HS-27A (cell line): ENCODE results near the gene GAL3ST1.
"Not testable (repeated sequence)": the region's sequence is repeated elsewhere in the genome, so short reads cannot be mapped to it uniquely, and the experiment has no call there.

Experiments used
- DNase-seq: peaks from one replicate; pipeline ENCODE4 v3.0.0-alpha.2; 2012; ENCODE audit warnings: low read depth, missing footprints

The GAL3ST1 gene

DNA sequence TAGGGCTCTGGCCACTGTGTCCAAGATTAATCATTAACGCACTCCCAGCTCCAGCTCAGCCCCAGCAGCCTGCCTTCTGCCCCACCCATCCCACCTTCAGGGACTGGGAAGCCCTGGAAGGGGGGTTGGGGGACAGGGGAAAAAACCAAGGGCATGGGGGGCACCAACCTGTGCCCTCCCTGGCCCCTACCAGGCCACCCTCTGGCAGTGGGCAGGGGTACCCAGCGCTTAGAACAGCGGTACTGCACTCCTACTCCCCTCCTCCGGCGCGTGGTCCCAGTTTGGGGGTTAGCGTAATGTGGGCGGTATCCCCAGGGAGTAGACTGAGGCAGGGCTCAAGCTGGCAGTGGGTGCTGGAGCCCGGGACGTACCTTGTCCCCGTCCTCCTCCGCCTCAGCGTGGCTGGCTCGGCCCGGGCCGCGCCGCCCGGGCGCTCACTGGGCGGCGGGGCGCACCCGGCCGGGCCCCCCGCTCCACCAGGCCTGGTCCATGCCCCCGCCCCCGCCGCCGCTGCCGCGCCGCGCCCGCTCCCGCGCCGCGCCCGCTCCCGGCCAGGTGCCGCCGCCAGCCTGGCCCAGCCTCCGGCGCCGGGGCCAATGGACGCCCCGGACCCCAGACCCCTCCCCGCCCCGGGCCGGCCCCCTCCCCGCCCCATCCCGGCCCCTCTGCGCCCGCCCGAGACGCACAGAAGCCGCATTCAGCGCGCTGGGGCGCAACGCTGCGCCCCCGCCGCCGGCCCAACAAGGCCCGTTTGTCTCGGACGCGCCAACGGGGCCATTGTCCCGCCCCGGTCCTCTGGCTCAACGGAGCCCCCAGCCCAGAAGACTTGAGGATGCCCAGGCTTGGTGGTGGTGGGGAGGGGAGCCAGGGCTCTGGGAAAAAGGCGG is at the start of gene GAL3ST1:
GAL3ST1 (minus strand) TSS at position 571 of the 887 bp plus-strand sequence. CDS start 17,273 bp downstream, outside the sequence.
- no peak for DNase-seq

DNA sequence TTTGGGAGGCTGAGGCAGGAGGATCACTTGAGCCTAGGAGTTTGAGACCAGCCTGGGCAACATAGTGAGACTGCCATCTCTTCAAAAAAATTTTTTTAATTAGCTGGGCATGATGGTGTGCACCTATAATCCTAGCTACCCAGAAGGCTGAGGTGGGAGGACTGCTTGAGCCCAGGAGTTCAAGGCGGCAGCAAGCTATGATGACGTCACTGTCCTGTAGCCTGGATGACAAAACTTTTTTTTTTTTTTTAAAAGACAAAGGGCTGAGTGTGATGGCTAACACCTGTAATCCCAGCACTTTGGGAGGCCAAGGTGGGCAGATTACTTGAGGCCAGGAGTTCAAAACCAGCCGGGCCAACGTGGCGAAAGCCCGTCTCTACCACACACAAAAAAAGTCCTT is 45.4 kb upstream of the GAL3ST1 start:
- DNase-seq, result not testable (repeated sequence)

DNA sequence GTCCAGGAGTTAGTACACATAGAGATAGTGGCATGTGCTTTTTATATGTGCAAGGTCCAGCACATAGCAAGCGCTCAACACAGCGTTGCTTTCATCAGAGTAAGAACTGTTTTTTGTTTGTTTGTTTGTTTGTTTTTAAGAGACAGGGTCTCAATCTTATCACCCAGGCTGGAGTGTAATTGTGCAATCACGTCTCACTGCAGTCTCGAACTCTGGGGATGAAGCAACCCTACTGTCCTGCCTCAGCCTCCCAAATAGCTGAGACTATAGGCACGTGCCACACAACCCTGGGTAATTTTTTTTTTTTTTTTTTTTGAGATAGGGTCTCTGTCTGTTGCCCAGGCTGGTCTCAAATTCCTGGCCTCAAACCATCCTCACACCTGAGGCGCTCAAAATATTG is 43.4 kb upstream of the GAL3ST1 start:
- DNase-seq, result no peak

- no peak for DNase-seq
Measured at GRCh38 chr22:30615543-30615954, 41.1 kb upstream of the GAL3ST1 start.

- no peak for DNase-seq
Measured at GRCh38 chr22:30614879-30615278, 40.4 kb upstream of the GAL3ST1 start.

GRCh38 chr22:30614268-30614667 is 39.8 kb upstream of the GAL3ST1 start:
- no peak for DNase-seq

DNA sequence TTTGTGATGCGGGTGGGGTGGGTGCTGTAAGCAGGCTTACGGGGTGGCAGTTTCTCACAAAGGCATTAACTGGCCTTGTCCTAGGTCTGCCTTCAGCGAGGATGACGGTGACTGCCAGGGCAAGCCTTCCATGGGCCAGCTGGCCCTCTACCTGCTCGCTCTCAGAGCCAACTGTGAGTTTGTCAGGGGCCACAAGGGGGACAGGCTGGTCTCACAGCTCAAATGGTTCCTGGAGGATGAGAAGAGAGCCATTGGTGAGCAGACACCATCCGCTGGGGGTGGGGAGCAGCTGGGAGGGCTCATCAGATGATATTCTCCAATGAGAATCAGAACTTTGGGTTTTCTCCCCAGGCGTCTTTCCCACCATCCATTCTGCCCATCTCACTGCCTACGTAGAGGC is 38.3 kb upstream of the GAL3ST1 start:
- no peak for DNase-seq

GRCh38 chr22:30611197-30611596 is 36.7 kb upstream of the GAL3ST1 start:
- DNase-seq, result no peak

DNA sequence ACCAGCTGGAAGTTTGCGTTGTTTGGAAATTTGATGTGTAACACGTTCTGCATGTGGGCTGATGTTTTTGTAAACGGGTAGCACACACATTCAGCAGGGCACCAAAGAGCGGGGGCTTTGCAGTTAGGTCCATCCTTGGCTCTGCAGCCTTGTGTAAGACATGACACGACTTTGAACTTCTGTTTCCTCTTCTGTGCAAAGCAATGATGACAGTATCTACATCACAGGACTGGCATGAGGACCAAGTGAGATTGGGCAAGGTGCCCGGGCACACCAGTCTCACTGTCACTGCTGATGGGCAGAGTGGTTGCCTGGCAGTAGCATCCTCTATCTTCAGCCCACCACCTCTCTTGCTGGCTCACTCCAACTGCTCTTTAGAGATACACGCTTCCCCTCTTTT is 35.8 kb upstream of the GAL3ST1 start:
- DNase-seq, result no peak

DNA sequence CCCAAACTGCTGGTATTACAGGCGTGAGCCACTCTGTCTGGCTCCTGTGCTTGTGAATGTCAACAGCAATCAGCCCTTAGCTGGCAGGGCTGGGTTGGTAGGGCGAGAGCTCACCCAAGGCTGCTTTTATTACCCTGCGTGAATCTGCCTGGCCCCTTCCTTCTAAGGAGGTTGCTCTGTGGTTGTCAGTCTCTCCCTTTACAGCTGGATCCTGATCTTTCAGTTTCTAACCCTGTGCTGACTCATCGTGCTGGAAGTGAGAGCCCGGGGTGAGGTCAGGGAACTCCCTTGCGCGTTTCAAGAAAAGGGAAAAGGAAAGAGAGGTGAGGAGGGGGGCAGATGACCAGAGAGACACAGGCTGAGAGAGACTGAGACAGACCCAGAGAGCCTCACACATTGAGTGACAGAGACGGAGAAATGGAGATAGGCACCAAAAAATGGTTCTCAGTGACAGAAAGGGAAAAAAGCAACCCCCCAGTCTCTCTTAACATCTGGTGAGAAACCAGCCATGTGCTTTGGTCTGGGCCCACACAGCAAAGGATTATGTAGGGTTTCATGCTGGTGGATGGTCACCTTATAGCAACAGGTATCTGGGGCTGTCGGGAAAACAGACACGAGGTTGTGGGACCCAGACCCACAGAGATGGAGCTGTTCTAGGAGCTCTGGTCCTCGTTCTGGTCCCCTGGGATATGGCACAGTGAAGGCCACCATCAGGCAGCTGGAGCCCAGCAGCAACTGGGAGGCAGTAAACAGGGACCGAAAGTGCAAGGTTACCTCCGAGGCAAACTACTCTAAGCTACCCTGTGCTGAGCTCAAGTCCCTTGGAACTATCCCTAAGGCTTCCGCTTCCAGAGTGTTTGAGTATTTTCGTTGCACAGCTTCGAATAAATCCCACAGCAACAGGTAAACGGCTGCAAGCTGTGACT is 35.1 kb upstream of the GAL3ST1 start:
- no peak for DNase-seq

DNA sequence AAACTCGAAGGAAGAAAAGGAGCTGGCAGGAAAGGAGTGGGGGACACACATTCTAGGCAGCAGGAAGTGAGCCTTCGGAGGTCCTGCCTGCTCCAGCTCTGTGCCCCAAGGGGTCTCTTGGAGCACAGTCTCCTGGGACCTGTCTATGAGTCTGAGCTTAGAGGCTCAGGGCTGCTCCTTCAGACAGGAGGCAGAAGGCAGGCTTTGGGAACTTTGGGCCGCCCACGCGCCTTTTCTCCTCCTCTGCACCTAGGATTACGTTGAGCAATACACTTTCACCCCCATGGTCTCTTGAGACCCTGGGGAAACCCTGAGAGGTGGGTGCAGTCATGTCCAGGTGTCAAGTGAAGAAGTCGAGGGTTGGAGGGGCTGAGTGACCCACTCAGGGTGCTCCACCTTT is 33.5 kb upstream of the GAL3ST1 start:
- DNase-seq, result no peak

- DNase-seq, result no peak
Measured at GRCh38 chr22:30607300-30607930, 33.0 kb upstream of the GAL3ST1 start.

- DNase-seq, result no peak
Measured at GRCh38 chr22:30606455-30607299, 32.2 kb upstream of the GAL3ST1 start, which contains the start of gene TCN2. Gene TCN2, plus strand, starts transcription at chr22:30607174. Its CDS starts 158 bp downstream, at chr22:30607332.

- no peak for DNase-seq
Measured at GRCh38 chr22:30605449-30606110, 31.1 kb upstream of the GAL3ST1 start.

DNA sequence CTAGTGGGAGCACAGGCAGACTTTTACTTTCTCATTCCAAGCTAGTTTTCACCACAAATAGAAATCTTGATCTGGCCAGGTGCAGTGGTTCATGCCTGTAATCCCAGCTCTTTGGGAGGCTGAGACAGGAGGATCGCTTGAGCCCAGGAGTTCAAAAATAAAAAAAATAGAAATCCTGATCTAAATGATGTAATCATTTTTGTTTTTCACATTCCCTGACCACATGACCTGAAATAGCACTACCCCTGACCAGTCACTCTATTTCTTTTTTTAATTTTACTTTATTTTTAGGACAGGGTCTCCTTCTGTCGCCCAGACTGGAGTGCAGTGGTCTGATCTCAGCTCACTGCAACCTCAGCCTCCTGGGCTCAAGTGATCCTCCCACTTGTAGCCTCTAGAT is 30.3 kb upstream of the GAL3ST1 start:
- no peak for DNase-seq

DNA sequence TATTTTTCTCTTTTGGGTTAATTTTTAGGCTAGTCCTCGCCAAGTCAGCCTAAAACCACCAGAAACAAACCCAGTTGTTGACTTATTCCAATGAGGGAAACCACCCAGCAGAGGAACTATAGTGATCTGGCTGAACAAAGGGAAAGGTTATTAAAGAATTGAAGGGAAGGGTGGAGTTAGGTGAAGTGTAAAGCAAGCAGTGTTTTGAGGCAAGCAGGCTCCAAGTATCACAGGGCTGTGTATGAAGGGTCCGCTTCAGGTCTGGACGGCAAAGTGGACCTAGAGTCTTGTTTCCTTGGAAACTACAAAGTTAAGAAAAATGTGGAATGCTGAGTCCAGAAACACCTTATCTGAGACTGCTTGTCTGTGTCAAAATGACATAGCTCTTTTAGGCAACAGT is 29.3 kb upstream of the GAL3ST1 start:
- no peak for DNase-seq

GRCh38 chr22:30602049-30602448 is 27.6 kb upstream of the GAL3ST1 start:
- DNase-seq, result no peak

DNA sequence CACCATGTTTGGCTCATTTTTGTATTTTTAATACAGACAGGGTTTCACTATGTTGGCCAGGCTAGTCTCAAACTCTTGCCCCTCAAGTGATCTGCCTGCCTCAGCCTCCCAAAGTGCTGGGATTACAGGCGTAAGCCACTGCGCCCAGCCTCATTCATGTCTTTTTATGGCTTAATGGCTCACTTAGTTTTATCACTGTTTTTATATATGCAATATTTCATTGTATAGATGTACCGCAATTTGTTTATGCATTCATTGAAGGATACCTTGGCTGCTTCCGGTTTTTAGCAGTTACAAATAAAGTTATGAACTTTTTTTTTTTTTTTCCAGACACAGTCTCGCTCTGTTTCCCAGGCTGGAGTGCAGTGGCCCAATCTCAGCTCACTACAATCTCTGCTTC is 27.0 kb upstream of the GAL3ST1 start:
- DNase-seq, result no peak

DNA sequence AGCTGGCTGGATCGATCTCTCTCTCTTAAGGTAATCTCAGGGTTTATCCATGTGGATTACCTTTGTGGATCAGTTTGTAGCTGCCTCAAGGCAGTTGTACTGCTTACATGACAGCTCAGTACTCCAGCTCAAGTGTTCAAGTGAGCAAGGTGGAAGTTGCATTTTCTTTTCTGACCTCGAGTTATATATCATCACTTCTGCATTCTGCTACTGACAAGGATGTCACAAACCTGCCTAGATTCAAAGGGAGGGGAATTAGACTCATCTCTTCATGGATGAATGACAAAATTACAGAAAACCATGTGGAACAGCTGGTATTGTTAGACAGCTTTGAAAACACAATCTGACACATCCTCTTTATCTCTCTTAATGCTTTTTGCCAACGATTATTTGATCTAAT is 26.5 kb upstream of the GAL3ST1 start:
- no peak for DNase-seq

DNA sequence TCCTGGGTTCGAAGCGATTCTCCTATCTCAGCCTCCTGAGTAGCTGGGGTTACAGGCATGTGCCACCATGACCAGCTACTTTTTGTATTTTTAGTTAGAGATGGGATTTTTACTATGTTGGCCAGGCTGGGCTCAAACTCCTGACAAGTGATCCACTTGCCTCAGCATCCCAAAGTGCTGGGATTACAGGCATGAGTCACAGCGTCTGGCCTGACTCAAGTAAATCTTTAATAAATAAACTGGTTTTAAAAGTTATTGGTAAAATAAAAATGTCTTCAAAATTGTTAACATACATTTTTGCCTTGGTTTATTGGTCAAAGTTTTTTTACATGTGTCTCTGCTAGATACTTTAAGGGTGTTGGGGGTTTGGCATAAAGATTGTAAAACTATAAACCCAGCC is 24.5 kb upstream of the GAL3ST1 start:
- no peak for DNase-seq

DNA sequence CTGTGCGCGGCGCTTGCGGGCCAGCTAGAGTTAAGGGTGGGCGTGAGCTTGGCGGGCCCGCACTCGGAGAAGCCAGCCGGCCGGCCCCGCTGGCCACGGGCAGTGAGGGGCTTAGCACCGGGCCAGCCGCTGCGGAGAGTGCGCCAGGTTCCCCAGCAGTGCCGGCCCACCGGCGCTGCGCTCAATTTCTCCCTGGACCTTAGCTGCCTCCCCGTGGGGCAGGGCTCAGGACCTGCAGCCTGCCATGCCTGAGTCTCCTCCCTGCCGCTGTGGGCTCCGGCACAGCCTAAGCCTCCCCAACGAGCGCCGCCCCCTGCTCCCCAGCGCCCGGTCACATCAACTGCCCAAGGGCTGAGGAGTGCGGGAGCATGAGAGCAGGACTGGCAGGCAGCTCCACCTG is 22.4 kb upstream of the GAL3ST1 start:
- no peak for DNase-seq
